NCI-H187 treated with DMSO at 0.1 percent for 48 hours (cell line): ENCODE data around the gene RASD2.
"Not testable (repeated sequence)": the region's sequence is repeated elsewhere in the genome, so short reads cannot be mapped to it uniquely, and the experiment has no call there.

Experiments
- DNase-seq: peaks from one replicate; lab custom pipeline; 2025; lab: John Stamatoyannopoulos, UW

RASD2 gene, protein sequence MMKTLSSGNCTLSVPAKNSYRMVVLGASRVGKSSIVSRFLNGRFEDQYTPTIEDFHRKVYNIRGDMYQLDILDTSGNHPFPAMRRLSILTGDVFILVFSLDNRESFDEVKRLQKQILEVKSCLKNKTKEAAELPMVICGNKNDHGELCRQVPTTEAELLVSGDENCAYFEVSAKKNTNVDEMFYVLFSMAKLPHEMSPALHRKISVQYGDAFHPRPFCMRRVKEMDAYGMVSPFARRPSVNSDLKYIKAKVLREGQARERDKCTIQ

DNA sequence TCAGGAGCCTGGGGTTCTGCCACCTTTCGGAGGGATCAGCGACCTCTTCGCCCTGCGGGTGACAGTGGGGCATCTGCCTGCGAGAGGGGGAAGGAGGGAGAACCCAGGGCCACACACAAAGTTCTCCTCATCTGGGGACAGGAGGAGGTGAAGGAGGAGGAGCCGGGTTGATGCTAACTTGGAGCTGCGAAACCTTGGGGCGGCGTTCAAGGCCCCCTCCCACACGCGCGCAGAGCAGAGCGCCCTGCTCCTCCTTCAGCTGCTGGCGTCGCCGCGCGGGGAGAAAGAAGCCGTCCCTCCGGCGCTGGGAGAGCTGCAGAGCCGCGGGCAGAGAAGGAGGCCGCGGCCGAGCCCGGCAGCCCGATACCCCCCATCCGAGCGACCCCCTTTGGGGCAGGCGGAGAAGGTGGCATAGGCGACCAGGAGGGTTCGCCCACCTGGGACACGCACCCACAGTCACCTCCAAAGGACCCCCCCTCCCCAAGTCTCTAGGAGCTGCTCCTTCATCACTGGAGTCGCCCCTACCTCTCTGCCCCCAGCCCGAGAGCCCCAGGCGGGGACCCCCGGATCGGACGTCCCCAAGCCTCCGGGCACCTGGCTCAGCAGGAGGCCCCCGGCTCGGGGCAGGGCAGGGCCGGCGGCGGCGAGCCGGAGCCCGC is at the start of gene RASD2:
RASD2 (plus strand) TSS at position 237 of the 659 bp plus-strand sequence. CDS start 5,979 bp downstream, outside the sequence.
- no peak for DNase-seq

DNA sequence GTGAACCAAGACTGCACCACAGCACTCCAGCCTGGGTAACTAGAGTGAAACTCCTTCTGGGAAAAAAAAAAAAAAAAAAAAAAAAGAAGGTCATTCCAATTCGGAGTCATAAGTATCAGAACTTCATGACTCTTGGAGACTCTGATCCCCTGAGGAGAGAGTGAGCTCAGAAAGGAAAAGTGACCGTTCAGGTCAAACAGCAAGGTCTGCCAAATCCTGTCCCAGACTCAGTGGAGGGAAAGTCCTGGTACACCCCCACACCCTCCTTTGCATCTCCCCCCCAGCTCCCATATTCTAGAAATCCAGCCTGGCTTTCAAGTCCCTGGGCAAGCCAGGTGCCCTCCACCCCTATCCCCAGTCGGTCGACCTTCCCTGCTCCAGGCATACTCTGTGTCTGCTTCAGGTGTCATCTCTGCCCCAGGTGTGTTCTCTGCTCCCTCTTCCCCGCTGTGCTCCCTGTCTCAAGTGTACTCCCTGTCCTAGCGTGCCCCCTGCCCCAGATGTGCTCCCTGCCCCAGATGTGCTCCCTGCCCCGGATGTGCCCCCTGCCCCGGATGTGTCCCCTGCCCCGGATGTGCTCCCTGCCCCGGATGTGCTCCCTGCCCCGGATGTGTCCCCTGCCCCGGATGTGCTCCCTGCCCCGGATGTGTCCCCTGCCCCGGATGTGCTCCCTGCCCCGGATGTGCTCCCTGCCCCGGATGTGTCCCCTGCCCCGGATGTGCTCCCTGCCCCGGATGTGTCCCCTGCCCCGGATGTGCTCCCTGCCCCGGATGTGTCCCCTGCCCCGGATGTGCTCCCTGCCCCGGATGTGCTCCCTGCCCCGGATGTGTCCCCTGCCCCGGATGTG is 49.3 kb upstream of the RASD2 start:
- not testable (repeated sequence) for DNase-seq

DNA sequence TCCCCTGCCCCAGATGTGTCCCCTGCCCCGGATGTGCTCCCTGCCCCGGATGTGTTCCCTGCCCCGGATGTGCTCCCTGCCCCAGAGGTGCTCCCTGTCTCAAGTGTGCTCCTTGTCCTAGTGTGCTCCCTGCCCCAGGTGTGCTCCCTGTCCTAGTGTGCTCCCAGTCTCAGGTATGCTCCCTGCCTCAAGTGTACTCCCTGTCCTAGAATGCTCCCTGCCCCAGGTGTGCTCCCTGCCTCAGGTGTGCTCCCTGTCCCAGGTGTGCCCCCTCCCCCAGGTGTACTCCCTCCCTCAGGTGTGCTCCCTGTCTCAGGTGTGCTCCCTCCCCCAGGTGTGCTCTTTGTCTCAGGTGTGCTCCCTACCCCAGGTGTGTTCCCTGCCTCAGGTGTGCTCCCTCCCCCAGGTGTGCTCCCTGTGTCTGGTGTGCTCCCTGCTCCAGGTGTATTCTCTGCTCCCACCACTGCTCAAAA is 48.7 kb upstream of the RASD2 start:
- no peak for DNase-seq

DNA sequence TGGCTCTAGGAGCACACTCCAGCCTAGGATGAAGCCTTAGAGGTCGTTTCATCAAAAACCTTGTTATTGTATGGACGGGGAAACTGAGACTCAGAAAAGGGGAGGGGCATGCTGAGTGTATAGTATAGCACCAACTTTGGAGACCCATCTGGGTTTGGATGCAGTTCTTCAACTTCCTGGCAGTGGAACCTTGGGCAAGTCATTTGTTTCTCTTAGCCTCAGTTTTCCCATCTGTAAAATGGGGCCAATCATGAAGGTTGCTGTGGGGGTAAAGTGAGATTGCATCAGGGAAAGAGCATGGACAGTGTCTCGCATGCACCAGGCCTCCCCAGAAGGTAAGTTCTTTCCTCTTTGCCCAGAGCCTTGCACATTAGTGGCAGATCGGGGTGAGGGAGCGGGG is 47.6 kb upstream of the RASD2 start:
- no peak for DNase-seq

DNA sequence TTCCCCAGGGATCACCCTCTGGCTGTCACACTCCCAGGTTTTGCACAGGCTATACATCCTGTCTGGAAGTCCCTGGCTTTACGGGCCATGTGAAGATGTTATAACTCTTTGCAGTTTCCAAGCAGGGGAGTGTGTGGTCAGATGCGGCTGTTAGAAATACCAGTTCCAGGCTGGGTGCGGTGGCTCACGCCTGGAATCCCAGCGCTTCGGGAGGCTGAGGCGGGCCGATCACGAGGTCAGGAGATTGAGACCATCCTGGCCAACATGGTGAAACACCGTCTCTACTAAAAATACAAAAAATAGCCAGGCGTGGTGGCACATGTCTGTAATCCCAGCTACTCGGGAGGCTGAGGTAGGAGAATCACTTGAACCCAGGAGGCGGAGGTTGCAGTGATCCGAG is 44.9 kb upstream of the RASD2 start:
- DNase-seq, result not testable (repeated sequence)

DNA sequence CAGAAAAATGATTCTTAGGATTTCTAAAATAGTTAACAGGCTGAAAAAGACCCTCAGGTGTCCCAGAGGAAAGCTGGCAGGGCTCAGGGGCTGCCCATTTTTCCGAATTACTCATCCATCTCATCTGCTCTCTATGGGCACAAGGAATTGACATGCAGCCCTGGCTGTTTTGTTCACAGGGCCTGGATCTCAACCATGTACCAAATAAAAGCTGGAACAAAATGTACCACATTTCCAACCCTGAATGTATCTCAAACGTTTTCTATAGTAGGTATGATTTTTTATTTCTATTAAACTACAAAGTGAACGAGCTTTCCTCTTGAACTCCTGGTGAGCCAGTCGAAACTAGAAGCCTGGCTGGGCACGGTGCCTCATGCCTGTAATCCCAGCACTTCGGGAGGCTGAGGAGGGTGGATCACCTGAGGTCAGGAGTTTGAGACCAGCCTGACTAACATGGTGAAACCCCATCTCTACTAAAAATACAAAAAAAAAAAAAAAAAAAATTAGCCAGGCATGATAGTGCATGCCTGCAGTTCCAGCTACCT is 43.8 kb upstream of the RASD2 start:
- no peak for DNase-seq

DNA sequence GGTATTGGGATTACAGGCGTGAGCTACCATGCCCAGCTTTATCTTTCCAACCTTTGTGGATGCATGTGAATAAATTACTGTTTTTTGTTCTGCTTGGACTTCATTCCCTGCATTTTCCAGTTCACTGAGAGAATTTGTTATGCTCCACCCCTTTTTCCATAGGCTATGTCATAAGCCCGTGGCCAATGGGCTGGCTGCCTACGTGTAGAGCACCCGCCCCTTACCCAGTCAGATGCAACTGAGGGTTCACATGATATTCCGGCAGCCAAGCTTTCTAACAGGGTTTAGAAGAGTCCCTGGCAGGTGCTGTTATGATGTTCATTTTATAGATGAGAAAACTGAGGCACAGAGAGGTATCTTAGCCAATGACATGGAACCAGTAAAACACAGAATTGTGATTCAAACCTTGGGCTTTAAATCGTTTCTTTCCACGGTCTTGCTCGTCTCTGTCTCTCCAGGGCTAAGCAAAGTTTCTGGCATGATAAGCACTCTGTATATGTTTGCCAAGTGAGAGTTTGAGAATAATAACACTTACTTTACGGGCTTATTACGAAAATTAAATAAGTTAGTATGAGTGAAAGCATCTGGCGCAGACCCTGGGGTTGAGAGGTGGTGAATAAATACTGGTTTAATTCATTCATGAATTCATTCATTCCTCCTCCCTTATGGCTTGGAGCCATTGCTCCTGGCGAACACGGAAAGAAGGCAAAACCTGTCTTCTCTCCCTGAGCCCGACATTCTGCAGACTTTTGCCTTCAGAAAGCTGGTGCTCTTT is 42.4 kb upstream of the RASD2 start:
- no peak for DNase-seq

DNA sequence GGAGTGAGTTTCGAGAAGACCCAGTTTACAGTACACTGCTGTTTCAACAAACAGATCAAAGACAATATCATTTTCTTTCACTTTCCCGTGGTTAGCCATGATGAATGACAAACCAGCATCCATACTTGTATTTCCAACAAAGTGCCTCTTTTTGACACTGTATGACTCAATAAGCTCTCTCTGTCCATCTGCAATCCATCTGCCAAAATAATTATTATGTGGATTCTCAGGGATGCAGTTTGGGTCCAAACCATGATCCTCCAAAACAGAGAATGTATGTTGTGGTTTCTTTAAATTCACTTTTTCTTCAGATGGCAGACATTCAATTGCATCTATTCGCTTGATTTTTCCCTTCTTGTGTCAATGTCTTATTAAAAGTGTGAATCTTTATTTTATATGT is 37.8 kb upstream of the RASD2 start:
- DNase-seq, result no peak

DNA sequence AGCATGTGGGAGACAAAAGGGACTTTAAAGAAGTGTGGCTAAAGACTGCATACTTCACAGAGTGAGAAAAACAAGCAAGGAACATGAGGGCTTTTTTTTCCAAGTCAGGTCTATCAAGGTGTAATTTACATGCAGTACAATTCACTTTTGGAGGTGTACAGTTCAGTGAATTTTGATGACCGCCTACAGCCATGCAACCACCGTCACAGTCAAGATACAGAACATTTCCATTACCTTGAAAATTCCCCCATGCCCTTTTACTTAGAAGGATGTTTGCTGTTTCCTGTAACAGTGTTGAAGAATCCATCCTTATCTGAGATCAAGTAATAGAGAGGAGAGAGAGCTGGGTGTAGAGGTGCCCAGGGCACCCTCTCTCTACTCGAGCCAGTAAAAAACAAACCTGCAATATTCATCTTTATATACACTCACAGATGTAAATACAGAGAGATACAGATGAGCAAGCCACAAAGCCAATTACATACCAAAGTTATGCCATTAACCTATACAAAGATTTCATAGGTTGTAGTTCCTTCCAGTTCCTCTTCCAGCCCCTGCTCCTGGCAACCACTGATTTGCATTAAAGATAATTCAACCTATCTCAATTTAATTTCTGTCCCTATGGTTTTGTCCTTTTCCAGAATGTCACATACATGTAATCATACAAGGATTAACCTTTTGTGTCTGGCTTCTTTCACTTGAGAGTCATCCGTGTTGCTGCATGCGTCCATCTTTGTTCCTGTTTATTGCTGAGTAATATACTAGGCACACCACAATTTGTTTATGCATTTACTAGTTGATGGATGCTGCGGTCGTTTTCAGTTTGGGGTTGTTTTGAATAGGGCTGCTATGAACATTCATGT is 35.0 kb upstream of the RASD2 start:
- DNase-seq, result no peak

DNA sequence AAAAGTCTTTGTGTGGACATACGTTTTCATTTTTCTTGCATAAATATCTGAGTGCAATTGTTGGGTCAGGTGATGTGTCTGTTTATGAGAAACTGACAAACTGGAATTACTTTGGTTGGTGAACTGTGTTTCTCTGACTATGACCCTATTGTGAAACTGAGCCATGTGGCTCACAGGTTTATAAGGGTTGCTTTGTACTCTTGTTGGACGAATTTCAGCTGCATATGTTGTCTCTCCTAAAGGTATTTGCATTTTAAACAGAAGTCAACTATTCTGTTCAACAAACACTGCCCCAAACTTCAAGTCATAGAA is 34.4 kb upstream of the RASD2 start:
- DNase-seq, result no peak

DNA sequence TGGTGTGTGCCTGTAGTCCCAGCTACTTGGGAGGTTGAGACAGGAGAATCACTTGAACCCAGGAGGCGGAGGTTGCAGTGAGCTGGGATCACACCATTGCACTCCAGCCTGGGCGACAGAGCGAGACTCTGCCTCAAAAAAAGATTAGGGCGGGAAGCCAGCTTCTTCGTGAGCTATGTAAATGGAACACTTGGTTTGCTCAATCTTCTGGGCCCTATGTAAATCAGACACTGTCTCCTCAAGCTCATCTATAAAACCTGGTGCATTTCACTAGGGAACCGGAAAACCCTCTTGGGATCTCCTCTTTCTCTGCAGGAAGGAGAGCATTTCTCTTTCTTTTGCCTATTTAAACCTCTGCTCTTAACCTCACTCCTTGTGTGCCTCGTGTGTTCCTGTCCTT is 32.8 kb upstream of the RASD2 start:
- not testable (repeated sequence) for DNase-seq

DNA sequence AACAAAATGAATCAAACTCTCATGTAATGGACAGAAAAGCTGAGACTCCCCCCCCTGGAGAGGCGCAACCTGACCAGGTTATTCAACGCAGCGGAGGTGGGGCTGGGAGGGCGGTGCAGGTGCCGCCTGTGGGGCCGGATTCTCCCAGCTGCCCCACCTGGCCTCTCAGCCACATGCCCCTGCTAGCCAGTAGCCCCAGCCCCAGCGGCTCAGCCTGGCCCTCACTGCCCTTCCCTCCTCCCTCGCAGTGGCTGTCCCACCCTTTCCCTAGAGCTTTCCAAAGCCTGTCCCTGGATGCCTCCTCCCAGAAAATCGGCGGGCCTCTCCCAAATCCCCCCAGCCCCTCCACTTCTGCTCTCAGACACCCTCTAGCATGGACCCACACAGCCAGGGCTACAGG is 31.2 kb upstream of the RASD2 start:
- DNase-seq, result no peak

DNA sequence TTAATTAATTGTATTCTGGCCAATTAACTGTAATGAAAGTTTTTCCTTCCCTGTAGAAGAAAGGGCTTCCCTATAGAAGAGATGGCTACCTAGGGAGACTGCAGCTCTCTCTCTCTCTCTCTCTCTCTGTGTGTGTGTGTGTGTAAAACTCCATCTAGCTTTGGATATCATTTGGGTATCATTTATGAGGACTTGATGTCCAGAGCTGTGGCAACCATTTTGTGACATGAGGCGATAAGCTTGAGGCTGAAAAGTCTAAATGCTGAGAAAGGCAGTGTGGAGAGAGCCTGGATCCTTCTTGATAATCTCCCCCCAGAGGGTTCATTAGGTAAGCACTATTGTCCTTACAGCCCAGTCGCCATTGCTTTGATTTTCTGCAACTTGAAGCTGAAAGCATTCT is 30.7 kb upstream of the RASD2 start:
- no peak for DNase-seq

DNA sequence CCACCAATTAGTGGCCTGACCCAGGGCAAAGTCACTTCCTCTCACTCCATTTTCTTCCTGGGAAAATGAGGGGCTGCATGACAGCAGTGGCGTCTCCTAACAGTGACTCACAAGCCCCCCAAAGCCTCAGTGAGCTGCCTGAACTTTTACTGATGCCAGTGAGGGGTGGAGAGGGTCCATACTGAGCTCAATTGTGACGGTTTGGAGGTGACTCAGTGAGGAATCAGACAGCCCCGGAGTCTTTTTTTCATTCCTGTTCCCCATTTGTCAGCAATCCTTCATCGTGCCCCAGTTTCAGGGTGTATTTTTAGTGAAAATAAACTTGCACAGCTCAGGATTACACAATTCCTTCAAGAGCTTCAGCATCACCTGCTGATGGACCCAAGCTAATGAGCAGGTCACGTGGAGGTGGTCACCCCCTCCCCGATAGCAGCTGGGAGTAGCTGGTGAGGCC is 30.1 kb upstream of the RASD2 start:
- DNase-seq, result no peak

DNA sequence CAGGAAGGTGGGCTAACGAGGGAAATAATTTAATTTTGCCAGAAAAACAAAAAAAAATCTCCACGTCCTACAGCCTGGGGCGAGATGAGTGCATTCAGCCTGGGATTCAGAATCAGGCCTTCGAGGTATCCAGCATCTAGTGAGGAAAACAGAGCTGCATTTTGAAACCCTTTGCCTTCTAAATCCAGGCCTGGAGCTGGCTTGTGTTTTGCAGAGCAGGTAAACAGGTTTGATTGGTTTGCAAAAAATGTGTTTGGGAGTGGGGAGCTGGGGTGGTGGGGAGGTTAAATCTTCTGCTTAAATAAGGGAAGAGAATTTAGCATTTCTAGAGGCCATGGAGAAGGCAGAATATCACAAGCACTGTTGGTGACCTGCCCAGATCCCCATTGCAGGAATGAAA is 29.7 kb upstream of the RASD2 start:
- DNase-seq, result no peak

DNA sequence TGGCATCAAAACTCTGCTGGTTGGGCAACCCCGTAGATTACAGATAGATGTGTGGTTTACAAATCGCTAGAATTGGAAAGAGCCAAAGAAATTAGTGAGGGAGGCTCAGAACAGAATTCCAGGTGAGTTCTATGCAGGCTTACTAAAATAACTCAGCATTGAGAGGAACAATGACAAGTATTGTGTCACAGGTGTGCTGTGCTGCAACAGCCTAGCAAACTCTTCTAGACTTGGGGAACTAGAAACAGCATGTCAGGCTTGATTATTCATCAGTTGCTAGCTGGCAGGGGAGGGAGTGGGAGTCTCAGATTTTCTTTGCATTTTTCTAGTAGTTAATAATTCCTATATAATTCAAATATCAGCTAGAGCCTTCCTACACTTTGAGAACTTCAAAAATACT is 26.3 kb upstream of the RASD2 start:
- no peak for DNase-seq

DNA sequence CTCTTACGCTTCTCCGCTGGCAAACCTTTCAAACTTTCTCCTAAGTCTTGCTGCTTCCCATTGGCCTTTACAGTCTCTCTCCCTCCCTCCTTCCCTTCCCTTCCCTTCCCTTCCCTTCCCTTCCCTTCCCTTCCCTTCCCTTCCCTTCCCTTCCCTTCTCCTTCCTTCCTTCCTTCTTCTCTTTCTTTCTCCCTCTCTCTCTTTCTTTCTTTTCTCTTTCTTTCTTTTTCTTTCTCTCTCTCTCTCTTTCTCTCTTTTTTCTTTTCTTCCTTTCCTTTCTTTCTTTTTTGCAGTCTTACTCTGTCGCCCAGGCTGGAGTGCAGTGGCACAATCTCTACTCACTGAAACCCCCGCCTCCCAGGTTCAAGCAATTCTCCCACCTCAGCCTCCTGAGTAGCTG is 24.7 kb upstream of the RASD2 start:
- not testable (repeated sequence) for DNase-seq

DNA sequence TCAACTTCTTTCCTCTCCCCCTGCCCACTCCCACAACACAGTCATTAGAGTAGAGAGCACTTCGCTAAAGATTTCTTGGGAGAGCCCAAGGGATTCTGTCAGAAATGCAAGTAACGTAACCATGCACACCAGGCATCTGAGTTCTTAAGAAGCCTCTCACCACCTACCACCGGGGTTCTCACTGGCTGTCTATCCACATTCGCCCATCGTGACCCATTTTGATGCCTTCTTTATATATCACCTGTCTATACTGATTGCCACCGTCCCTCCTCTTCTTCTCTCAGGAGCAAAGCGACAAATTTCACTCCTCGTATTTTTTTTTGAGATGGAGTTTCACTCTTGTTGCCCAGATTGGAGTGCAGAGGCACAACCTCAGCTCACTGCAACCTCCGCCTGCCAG is 23.9 kb upstream of the RASD2 start:
- no peak for DNase-seq

DNA sequence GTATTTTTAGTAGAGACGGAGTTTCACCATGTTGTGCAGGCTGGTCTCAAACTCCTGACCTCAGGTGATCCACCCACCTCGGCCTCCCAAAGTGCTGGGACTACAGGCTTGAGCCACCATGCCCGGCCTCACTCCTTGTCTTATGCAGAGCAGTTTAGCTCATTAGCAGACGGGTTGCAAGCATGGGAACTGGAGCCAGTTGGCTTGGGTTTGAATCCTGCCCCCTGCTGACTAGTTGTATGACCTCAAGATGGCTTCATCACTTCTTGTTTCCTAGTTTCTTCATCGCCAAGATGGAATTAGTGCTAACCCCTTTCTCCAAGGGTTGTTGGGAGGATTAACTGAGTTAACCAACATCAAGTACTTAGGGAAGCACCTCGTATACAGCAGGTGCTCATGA is 23.4 kb upstream of the RASD2 start:
- no peak for DNase-seq

DNA sequence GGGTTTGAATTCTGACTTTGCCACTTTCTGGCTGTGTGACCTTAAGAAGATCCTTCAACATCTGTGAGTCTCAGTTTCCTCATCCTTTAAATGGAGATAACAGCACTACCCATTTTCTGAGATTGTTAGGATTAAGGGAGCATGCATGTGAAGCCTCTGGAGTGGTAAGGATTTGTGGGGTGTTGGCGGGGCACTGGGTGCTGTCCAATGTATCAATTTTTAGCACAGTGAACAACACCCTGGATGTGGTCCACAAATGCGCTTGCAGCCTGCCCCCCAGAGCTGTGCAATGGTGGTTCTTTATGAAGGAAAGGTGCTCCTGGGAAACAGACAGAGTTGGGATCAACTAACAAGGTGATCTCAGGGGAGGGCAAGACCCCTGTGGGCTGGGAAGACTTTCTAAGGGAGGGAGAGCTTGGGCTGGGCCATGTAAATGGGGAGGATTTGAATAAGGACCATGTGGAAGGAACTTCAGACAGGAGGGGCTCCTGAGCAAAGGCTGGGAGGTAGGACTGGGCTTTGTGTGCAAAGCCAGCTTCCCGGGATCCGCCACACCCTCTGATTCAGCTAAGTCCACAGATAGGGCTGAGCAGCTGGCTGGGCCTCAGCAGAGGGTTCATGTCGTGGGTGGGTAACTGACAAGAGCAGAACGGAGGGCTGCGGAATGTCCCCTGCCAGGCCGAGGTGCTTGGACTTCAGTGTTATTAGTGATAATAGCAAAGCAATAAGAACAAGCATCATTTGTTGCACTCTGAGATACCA is 22.7 kb upstream of the RASD2 start:
- no peak for DNase-seq
